ENCODE data around the gene THAP7. TPM values are rescaled to one million over a fixed set of nuclear protein-coding genes. Genes with fewer than 3 reads are reported as not detected.

THAP7 gene
- total and polyA plus RNA-seq, 2 donors (not counting 3 experiments of a cell fraction or from before 2014, with no cell fraction given): 13.5 to 24.4 TPM

DNA sequence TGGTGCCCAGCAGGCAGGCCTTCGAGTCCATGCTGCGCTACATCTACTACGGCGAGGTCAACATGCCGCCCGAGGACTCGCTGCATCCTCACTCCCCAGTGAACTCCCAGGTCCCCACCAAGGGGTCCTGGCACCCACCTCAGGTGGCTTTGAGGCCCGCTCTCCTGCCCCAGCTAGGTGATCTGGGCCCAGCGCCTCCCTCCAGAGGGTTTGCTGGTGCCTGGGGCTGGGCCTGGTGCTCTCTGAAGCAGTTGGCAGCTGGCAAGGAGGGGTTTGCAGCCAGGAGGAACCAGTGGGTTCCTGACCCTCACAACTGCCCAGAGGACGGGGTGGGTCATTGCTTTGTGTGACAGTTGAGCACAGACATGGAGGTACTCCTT, 5.9 kb downstream of the THAP7 start:
- H3K9ac ChIP-seq (replicated peaks; ENCODE audit: extremely low read depth, insufficient read depth, low read length): no peak overlapping the region
- CTCF ChIA-PET: no interaction called here
- H3K4me3 ChIP-seq (replicated peaks in 1 of 3; ENCODE audit: insufficient read depth in 1 of 3, low read depth in 1 of 3, low read length in 3 of 3): no peak overlapping the region
- no peaks in the 10 kb centered on the region for H3K27me3 ChIP-seq (ENCODE audit: control insufficient read depth in 2 of 2, insufficient read depth in 2 of 2, low read length in 2 of 2)
- H3K4me1 ChIP-seq (ENCODE audit: control insufficient read depth, extremely low read depth, insufficient read depth, low read length): peaks cover 10% of the 10 kb centered on the region
- no peaks in the 10 kb centered on the region for H4K20me1 ChIP-seq (replicated peaks; ENCODE audit: control insufficient read depth, extremely low read depth, insufficient read depth, low read length)
- H3K36me3 ChIP-seq (ENCODE audit: control insufficient read depth in 2 of 2, extremely low read depth in 1 of 2, insufficient read depth in 2 of 2, low read length in 2 of 2): peaks cover 5 to 34% of the 10 kb centered on the region in 2 experiments
- FAIRE-seq (no peak), DNase-seq (ENCODE audit: low read depth, low spot score) (no peak)
- no peak overlapping the region for H3K27ac ChIP-seq (ENCODE audit: insufficient read depth, low read depth, low read length)
- POLR2A ChIA-PET: no interaction called here
- no TSS peak for BruUV-seq (replicated peaks)
- no peaks in the 10 kb centered on the region for H3K9me1 ChIP-seq (replicated peaks; ENCODE audit: control insufficient read depth, extremely low read depth, insufficient read depth, low read length)
- peaks cover 12% of the 10 kb centered on the region for H3K79me2 ChIP-seq (ENCODE audit: control insufficient read depth, insufficient read depth, low read length)
- no peak overlapping the region for H3K4me2 ChIP-seq (ENCODE audit: insufficient read depth, low read length)
- TF ChIP-seq, protein P1, sequence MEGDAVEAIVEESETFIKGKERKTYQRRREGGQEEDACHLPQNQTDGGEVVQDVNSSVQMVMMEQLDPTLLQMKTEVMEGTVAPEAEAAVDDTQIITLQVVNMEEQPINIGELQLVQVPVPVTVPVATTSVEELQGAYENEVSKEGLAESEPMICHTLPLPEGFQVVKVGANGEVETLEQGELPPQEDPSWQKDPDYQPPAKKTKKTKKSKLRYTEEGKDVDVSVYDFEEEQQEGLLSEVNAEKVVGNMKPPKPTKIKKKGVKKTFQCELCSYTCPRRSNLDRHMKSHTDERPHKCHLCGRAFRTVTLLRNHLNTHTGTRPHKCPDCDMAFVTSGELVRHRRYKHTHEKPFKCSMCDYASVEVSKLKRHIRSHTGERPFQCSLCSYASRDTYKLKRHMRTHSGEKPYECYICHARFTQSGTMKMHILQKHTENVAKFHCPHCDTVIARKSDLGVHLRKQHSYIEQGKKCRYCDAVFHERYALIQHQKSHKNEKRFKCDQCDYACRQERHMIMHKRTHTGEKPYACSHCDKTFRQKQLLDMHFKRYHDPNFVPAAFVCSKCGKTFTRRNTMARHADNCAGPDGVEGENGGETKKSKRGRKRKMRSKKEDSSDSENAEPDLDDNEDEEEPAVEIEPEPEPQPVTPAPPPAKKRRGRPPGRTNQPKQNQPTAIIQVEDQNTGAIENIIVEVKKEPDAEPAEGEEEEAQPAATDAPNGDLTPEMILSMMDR (IDR thresholded peaks at IDR 0.05; ENCODE audit: extremely low read depth in 1 of 2, insufficient read depth in 1 of 2, low read depth in 1 of 2, low read length in 2 of 2): no peak
- TF ChIP-seq FOS (IDR thresholded peaks at IDR 0.05; ENCODE audit: borderline replicate concordance, insufficient read depth, low read length): no peak
- TF ChIP-seq POLR2A (IDR thresholded peaks at IDR 0.05; ENCODE audit: low read depth, low read length): no peak
- TF ChIP-seq GATA2 (IDR thresholded peaks at IDR 0.05; ENCODE audit: insufficient read depth, insufficient read length, low read depth, low read length): no peak
- TF ChIP-seq POLR2AphosphoS5 (IDR thresholded peaks at IDR 0.05; ENCODE audit: insufficient read depth, low read depth, low read length): no peak
- TF ChIP-seq MYC (IDR thresholded peaks at IDR 0.05; ENCODE audit: low read depth, low read length): no peak
- no peak for TF ChIP-seq JUN (IDR thresholded peaks at IDR 0.05; ENCODE audit: borderline replicate concordance, insufficient read depth, insufficient read length, low read depth)
- no peak for TF ChIP-seq MAX (IDR thresholded peaks at IDR 0.05; ENCODE audit: insufficient read depth, insufficient read length)
- no peak for TF ChIP-seq EZH2 (IDR thresholded peaks at IDR 0.05; ENCODE audit: borderline replicate concordance, low read depth, low read length, severe bottlenecking)
- dilution Hi-C loops (cut with MboI; ENCODE audit: extremely low pct_ligation_motif_present, low sequenced_read_pairs): no loop called here
- intact Hi-C loops (cut with micrococcal nuclease): no loop called here
- no peaks in the 10 kb centered on the region for H3K9me3 ChIP-seq (replicated peaks; ENCODE audit: control insufficient read depth, insufficient read depth, low read length)
- no peak overlapping the region for H2AFZ ChIP-seq (ENCODE audit: low read depth, low read length)

Data from endothelial cell of umbilical vein (primary cell).